ENCODE data around the gene POLR3E. TPM values are rescaled to one million over a fixed set of nuclear protein-coding genes. Genes with fewer than 3 reads are reported as not detected.

The POLR3E gene
- total RNA-seq, 4 donors from 2014 or later, result 23.2 to 107 (median 46.0) TPM

GRCh38 chr16:22321340-22322001, 24.3 kb downstream of the POLR3E start:
- Histone ChIP-seq H3K27me3 (no peaks in the 10 kb centered on the region), H3K4me3 (no peak overlapping the region), H3K27ac (no peak overlapping the region), H3K36me3 (peaks cover 0 to 38% (median 13%) of the 10 kb centered on the region in 4 donors), H3K4me1 (peaks cover 0 to 3% (median 0%) of the 10 kb centered on the region in 4 donors), H3K9me3 (no peaks in the 10 kb centered on the region)
- in situ Hi-C loops (cut with MboI; ENCODE audit: low pct_ligation_motif_present in 1 of 4, low pct_unique_long_range_greater_than_20kb in 1 of 4, low sequenced_read_pairs in 3 of 4), result loop anchor here in 3 of 4 donors (10.0 to 25.0 kb wide), 3 partner anchors 91 to 1134 kb away; no protein-coding TSS in a partner anchor
- intact Hi-C loops (cut with DNase I; ENCODE audit: low total_unique reads), result no loop called here
- TF ChIP-seq, protein P1, sequence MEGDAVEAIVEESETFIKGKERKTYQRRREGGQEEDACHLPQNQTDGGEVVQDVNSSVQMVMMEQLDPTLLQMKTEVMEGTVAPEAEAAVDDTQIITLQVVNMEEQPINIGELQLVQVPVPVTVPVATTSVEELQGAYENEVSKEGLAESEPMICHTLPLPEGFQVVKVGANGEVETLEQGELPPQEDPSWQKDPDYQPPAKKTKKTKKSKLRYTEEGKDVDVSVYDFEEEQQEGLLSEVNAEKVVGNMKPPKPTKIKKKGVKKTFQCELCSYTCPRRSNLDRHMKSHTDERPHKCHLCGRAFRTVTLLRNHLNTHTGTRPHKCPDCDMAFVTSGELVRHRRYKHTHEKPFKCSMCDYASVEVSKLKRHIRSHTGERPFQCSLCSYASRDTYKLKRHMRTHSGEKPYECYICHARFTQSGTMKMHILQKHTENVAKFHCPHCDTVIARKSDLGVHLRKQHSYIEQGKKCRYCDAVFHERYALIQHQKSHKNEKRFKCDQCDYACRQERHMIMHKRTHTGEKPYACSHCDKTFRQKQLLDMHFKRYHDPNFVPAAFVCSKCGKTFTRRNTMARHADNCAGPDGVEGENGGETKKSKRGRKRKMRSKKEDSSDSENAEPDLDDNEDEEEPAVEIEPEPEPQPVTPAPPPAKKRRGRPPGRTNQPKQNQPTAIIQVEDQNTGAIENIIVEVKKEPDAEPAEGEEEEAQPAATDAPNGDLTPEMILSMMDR (IDR thresholded peaks at IDR 0.05), result peak; percentile 90 to 95 (median 92)
- no peak for TF ChIP-seq POLR2A (IDR thresholded peaks at IDR 0.05)
- peak; percentile 76 for DNase-seq
- WGBS, 2 donors (ENCODE audit: low coverage in 1 of 2), result 30 to 49% methylated on average over 2 to 16 of the region's 16 CpGs

DNA sequence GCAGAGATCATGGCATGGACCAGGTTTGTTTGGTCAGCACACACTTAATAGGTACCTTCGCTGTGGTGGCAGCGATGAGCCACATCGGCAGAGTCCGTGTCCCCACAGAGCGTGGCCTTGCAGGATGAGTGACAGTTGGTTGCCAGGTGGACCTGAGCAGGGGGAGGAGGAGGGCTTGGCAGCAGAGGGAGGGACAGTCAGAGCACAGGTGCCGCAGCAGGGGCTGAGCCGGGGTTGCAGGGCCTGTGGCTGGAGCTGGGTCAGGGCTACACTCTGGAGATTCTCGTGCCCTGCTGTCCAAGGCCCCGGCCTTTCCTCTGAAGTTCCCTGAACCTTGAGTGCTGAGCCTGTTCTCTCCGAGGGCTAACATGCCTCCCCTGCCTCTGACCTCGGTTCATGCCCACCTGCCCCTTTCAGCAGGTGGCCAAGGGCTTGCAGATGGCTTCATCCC, 24.8 kb downstream of the POLR3E start:
- DNase-seq, result no peak
- Histone ChIP-seq H3K27me3 (no peaks in the 10 kb centered on the region), H3K4me3 (no peak overlapping the region), H3K4me1 (peaks cover 0 to 3% (median 0%) of the 10 kb centered on the region in 4 donors), H3K36me3 (peaks cover 0 to 39% (median 16%) of the 10 kb centered on the region in 4 donors), H3K9me3 (no peaks in the 10 kb centered on the region), H3K27ac (no peak overlapping the region)
- intact Hi-C loops (cut with DNase I; ENCODE audit: low total_unique reads) (no loop called here), in situ Hi-C loops (cut with MboI; ENCODE audit: low pct_ligation_motif_present in 1 of 4, low pct_unique_long_range_greater_than_20kb in 1 of 4, low sequenced_read_pairs in 3 of 4) (loop anchor here in 3 of 4 donors (10.0 to 25.0 kb wide), 3 partner anchors 90 to 1135 kb away; no protein-coding TSS in a partner anchor)
- TF ChIP-seq, protein P1 (IDR thresholded peaks at IDR 0.05), result no peak
- TF ChIP-seq POLR2AphosphoS5 (IDR thresholded peaks at IDR 0.05) (no peak), POLR2A (IDR thresholded peaks at IDR 0.05) (no peak), EP300 (IDR thresholded peaks at IDR 0.05; ENCODE audit: low read depth) (no peak)
- 98% methylated on average over 11 of the region's 11 CpGs; no CpG with 5 or more reads in 1 of the 2 donors for WGBS, 2 donors (ENCODE audit: low coverage in 1 of 2)

DNA sequence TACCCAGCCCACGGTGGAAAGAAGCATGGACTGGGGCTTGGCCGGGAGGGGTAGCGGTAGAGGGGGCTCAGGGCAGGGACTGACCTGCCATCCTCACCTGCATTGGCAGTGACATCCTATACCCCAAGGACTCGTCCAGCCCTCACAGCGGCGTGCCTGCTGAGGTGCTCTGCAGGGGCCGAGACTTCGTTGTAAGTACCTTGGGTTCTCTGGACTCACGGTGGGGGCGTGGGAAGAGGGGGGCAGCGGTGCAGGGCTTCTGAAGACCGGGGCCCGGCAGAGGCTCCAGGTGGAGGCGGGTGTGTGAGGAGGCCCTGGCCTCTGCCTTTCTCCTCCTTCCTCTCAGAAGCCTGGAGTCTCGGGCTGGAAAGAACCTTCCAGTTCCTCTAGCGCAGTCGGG, 25.5 kb downstream of the POLR3E start:
- Histone ChIP-seq H3K9me3 (no peaks in the 10 kb centered on the region), H3K27ac (no peak overlapping the region), H3K36me3 (peaks cover 0 to 37% (median 18%) of the 10 kb centered on the region in 4 donors), H3K4me1 (peaks cover 0 to 3% (median 0%) of the 10 kb centered on the region in 4 donors), H3K27me3 (no peaks in the 10 kb centered on the region), H3K4me3 (no peak overlapping the region)
- DNase-seq, result no peak
- 92% methylated on average over 17 of the region's 17 CpGs; no CpG with 5 or more reads in 1 of the 2 donors for WGBS, 2 donors (ENCODE audit: low coverage in 1 of 2)
- intact Hi-C loops (cut with DNase I; ENCODE audit: low total_unique reads) (no loop called here), in situ Hi-C loops (cut with MboI; ENCODE audit: low pct_ligation_motif_present in 1 of 4, low pct_unique_long_range_greater_than_20kb in 1 of 4, low sequenced_read_pairs in 3 of 4) (loop anchor here in 3 of 4 donors (10.0 to 25.0 kb wide), 3 partner anchors 90 to 1135 kb away; no protein-coding TSS in a partner anchor)
- TF ChIP-seq POLR2AphosphoS5 (IDR thresholded peaks at IDR 0.05), result no peak

DNA sequence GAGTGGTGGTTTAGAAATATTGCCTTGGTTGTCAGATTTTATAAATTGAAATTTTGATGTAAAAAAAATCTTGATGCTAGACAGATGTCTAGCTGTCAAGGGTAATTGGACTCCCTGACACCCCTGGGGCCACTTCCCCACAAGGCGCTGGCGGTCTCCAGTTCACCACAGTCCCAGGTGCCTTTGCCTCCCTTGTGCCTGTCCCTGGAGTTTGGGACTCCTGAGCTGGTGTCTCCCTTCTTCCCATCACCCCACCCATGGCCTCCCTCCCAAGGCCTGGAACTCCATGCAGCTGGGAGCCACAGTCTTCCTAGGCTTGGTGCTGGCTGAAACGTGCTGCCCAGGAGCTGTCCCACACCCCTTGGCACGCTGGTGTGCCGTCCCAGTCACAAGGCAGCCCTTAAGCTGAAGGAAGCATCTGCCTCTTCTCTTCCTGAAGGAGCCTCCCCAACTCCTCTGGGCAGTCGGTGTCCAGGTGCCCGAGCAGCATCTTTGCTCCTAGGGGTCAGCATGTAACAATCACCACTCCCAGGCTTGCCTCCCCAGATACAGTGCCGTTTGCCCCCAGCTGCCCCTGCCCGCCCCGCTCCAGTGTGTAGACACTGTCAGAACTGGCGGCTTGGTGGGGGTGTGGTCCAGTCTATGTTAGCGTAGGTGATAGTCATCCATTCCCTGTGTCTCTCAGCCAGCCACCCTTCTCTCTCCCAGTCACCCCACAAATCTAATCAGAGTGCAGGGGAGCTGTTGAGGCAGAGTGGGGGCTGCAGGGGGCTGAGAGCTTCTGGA, 26.2 kb downstream of the POLR3E start:
- H3K4me1 ChIP-seq, result peaks cover 0 to 3% (median 0%) of the 10 kb centered on the region in 4 donors
- in situ Hi-C loops (cut with MboI; ENCODE audit: low pct_ligation_motif_present in 1 of 4, low pct_unique_long_range_greater_than_20kb in 1 of 4, low sequenced_read_pairs in 3 of 4) (loop anchor here in 3 of 4 donors (10.0 to 25.0 kb wide), 3 partner anchors 89 to 1136 kb away; no protein-coding TSS in a partner anchor), intact Hi-C loops (cut with DNase I; ENCODE audit: low total_unique reads) (no loop called here)
- 91% methylated on average over 12 of the region's 12 CpGs; no CpG with 5 or more reads in 1 of the 2 donors for WGBS, 2 donors (ENCODE audit: low coverage in 1 of 2)
- no peak for DNase-seq
- no peak overlapping the region for H3K4me3 ChIP-seq
- H3K27me3 ChIP-seq, result no peaks in the 10 kb centered on the region
- peaks cover 0 to 43% (median 19%) of the 10 kb centered on the region in 4 donors for H3K36me3 ChIP-seq
- no peak overlapping the region for H3K27ac ChIP-seq
- H3K9me3 ChIP-seq, result no peaks in the 10 kb centered on the region
- TF ChIP-seq EP300 (IDR thresholded peaks at IDR 0.05; ENCODE audit: low read depth) (no peak), POLR2AphosphoS5 (IDR thresholded peaks at IDR 0.05) (no peak)

Measured in transverse colon (tissue), 4 donors.